ENCODE data around the gene TAB2.

Gene TAB2

DNA sequence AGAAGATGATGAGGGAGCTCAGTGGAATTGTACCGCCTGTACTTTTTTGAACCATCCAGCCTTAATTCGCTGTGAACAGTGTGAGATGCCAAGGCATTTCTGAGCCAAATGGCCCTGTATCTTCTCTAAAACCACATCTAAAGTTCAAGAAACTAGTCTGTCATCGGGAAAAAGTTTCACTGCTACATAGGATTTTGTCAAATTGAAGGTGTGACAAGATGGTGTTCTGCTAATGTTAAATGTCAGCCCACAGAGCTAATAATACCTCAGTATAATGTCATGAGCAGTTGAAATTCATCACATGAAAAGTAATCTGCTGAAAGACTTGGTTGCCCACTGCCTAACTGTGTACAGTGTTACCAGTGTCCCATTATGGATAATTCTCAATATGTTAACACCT, 92.1 kb downstream of the TAB2 start:
- no peak for DNase-seq (ENCODE audit: low read depth in 3 of 3, low spot score in 1 of 3)

DNA sequence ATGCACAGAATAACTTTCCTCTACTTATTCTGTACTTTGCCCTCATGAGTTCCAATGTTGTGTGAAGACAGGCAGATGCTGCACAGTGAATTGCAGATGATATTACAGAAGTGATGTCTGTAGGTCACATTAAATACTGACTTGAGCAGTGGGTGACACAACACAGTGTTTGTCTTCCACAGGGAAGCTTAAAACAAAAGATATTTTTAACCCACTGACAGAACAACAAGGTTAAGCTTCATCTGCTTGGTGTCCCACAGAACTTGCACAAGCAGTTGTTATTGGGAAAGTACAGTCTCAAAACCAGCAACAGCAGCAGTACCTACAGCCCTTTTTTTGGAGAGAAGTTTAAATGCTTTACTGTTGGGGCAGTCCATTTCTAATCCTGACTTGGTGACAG, 93.0 kb downstream of the TAB2 start:
- DNase-seq (ENCODE audit: low read depth in 3 of 3, low spot score in 1 of 3): no peak

DNA sequence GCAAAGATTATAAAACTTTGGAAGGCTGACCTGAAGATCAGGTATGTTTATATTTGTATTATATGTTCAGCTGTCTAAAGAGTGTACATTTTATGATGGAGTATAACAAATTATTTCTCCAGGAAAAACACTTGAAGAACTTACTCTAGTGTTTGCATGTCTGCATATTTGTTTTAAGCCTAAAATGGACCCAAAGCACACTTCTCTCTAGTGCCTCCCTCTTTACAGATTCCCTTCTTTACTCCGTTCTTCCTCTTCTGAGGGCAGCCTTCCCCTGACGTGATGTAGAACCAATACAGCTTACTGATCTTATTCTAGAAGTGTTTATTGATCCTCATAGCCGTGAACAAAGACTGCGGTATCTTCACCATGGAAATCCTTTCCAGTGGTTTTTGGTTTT, 96.5 kb downstream of the TAB2 start:
- no peak for DNase-seq (ENCODE audit: low read depth in 3 of 3, low spot score in 1 of 3)

DNA sequence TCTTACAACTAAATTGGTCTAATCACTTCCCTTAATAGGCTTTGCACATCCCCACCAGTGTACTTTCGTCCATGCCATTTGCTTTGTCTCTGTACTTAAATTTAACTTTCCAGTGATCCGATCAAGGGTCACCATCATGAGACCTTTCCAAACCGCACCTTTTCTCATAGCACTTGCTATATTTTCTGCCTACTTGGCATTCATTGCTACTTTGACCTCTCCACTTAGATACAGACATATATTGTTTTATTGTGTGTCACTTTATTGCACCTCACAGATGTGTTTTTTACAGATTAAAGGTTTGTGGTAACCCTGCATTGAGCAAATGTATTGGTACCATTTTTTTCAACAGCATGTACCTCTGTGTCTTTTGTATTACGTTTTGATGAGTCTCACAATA, 97.3 kb downstream of the TAB2 start:
- DNase-seq (ENCODE audit: low read depth in 3 of 3, low spot score in 1 of 3): no peak

DNA sequence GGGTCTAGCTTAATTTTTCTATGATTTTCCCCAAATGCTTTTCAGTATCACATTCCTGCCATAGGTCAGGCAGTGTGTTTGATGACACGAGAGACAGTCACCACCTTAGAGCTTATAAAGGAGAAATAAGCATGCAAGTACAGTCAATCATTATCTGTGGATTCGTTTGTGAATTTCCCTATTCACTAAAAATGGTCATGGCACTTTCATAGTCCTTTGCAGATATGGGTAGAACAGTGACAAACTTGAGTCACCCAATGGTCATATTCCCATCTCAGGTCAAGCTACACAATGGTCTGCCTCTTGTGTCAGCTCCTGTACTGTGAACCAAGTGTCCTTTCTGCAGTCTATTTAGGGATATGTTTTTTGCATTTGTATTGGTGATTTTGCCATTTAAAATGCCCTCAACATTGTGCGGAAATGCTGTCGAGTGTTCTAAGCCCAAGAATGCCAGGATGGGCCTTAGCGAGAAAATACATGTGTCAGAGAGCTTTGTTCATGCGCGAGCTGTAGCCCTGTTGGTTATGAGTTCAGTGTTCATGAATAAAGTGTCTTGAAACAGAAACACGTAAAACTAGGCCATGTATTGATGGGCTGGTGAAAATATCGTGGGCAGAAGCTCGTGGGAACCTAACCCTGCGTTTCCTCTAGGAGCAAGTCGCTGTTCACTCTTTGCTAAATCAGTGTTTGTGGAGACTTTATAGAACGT, 102.3 kb downstream of the TAB2 start:
- no peak for DNase-seq (ENCODE audit: low read depth in 3 of 3, low spot score in 1 of 3)

DNA sequence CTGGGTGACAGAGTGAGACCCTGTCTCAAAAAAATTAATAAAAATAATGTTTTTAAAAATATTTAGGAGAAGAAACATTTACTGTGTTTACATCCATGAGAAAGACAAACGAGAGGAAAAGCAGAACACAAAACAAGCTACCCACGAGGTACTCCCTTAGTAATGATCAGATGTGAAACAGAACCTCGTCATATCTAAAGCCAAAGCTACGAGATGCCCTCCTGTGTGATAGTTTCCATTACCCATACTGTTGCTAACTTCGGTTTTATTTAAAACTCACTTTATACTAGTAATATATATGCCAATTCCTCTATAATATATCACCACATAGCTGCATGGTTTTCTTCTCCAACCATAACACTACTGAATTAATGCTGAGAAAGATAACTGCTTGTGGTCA, 103.6 kb downstream of the TAB2 start:
- no peak for DNase-seq (ENCODE audit: low read depth in 3 of 3, low spot score in 1 of 3)

DNA sequence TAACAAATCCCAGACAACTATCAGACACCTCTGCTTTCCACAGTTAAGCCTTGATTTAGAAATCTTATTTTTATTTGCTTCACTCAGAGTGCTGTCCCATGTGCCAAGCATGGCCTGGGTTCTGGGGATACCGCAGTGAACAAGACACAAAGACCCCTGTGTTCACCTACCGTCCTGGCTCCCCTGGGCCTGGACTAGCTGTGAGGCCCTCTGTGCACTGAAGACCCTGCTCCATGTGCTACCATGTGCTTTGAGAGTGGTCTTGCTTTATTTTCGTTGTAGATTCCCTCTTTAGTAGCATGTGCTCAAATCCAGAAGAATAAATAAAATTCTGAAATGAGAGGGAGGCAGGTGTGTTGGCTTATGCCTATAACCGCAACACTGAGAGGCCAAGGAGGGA, 105.1 kb downstream of the TAB2 start:
- DNase-seq (ENCODE audit: low read depth in 3 of 3, low spot score in 1 of 3): no peak

DNA sequence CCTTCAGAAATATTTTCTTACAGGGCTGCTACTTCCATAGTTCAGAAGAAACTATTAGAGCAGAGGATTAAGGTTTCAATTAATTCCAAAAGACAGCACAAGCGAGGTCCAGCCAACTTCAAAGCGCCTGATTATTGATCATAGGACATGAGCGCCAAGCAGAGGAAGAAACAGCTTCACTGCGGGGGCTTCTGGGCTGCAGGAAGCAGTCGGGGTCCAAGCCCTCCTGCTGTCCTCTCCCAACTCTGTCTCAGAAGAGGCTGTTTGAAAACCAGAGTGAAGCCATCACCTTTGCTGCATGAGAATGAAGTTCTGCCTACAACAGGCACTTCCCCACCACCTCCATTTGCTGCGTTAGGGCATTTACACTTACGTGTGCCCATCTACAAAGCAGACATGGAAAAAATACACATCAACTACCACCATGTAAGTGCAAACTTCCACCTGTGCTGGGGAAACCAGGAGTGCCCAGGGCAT, 106.5 kb downstream of the TAB2 start:
- no peak for DNase-seq (ENCODE audit: low read depth in 3 of 3, low spot score in 1 of 3)

DNA sequence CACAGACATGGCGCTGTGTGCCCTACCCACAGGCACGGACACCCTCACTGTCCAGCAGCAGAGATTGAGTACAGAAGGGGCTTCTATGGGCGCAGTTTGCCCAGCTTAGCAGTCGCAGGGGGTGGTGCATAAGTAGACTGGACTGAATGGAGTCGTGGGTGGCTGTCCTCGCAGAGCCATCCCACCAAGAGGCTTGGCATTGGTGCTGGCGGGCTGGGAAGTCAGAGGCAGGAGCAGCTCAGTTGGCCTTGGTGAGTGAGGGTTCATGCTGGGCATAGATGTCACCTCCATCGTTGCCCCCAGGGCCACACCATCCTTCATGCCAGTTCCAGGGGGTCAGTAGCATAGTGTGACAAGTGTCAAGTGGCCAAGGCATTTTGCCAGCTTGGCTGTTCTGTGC, 107.7 kb downstream of the TAB2 start:
- DNase-seq (ENCODE audit: low read depth in 3 of 3, low spot score in 1 of 3): no peak

DNA sequence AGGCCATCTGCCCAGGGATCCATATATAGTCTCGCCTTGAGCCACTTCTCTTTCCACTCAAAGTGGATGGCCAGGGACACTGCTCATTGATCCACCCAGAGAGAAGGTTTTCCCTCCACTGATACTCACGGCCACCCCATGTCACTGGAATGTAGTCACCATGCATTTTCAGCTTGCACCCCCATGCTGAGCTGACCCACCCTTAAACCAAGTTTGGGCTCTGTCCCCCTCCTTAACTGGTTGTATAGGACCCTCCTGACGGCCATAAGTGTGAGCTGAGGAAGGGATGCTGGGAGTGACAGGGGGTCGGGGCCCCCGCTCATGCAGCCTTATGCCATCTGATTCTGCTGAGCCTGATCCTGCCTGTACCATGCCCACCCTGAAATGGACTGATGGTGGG, 108.2 kb downstream of the TAB2 start:
- DNase-seq (ENCODE audit: low read depth in 3 of 3, low spot score in 1 of 3): no peak

DNA sequence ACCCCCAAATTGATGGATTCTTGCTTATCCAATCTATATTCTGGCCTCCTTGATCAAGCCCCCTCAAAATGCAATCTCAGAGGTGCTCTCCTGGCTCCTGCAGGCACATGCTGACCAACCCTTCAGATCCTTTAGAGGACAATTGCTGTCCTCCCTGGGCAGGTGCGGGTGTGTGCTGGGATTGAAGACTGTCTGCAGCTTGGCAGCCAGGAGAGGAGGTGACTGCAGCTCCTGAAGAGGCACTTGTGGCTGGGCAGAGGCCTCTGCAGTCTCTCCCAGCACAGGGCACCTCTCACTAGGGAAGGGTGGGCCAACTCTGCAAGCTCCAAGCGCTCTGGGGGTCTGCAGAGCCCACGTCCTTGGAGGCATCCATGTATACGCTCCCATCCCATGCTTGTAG, 111.1 kb downstream of the TAB2 start:
- no peak for DNase-seq (ENCODE audit: low read depth in 3 of 3, low spot score in 1 of 3)

DNA sequence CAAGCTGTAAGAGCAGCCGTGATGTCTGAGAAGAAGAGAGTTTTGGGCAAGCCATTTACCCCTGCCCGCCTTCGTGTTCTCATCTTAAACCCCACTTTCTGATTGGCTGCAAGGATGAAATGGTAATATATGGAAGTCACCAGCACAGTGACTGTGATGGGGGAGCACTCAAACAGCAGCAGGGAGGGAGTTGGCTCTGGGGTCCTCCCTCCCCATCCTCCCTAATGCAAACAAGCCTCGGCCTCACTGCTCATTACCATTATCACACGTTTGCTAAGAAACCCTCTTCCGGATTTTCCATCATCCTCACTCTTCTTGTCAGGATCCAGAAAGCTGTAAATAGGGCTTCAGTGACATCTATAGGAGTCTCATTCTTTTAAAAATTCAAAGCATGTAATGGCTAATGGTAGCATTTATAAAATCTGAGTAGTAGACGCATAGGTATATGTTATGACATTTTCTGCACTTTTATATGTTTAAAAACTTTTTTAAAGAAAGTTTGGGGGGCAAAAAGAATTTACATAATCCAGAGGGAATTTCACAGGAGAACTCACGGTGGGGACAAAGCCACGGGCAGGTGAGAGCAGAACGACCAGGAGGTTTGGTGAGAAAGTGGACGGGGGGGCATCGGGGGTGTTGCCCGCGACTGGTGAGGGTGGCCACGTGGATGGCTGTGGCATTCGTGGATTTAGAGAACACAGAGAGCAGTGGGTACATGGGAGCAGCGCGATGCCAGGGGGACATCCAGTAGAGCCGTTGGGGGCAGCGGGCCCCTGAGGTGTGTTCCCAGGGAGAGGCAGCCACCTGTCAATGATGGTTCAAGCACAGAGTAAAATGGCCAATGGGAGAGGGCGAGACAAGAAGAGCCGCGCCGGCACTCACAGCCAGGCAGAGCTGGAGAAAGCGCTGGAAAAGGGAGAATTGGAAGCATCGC, 112.2 kb downstream of the TAB2 start:
- DNase-seq (ENCODE audit: low read depth in 3 of 3, low spot score in 1 of 3): no peak

DNA sequence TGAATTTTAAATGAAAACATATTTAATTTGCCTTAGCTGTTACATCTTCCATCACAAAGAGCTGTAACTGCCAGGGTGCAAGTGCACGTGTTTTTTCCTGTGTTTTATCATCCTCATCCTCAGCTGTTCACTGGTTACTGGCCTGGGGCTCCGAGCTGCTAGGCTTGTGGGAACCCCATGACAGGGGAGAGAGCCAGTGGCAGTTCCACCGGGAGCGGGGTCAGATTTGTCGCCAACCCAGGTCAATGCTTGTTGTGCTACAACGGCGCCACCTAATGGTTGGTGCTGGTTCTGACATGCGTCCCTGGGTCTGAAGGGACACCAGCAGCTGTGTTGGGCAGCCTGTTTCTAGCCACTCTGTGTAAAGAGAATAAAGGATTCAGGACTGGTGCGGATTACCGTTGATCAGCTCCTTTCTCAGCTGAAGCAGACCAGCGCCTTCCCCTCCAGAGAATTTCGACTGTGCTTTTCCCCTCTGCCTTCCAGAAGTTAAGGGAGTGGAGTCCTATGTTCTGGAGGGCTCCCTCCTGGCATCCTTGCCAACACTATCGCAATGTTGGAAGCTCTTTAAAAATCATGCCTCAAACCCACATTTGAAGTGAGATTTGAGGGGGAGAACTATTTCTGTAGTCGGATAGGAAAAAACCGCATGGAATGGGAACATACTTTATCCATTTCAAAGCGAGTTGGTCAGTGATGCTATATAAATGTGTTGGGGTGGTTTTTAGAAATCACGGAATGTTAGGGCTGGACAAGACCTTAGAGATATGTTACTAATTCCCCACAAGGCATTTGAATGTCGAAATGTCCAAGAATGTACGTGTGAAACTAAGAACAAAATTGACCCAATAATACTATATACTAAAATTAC, 114.6 kb downstream of the TAB2 start:
- DNase-seq (ENCODE audit: low read depth in 3 of 3, low spot score in 1 of 3): peak; percentile 74 to 89 (median 81)

DNA sequence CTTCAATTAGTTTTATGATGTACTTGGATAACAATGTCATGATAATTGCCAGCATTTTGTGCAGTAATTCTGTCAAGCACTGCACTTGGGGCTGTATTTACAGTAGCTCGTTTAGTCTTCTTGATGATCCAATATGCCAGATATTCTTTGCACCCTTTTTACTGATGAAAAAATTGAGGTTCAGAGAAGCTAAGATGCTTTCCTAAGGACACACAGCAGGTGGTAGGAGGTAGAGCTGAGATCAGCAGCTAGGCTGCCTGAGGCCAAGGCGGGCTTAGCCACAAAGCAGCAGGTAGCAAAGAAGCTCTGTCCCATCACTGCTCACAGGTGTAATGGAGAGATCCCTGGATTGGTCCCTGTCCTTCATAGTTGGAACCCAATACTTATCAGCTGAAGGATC, 115.9 kb downstream of the TAB2 start:
- no peak for DNase-seq (ENCODE audit: low read depth in 3 of 3, low spot score in 1 of 3)

DNA sequence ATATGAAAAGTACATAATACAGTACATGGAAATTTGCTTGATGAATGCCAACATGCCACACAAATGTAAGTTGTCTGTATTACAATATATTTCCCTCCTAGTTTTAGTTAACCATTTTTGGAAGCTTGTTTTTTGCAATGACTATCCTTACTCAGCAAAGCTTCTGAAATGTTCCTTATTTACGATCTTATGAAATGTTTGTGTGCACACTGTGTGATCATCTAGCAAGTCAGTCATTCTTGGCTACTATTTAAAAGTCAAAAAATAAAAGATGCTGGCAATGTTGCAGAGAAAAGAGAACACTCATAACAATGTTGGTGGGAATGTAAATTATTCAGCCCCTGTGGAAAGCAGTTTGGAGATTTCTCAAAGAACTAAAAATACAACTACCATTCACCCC, 116.4 kb downstream of the TAB2 start:
- no peak for DNase-seq (ENCODE audit: low read depth in 3 of 3, low spot score in 1 of 3)

DNA sequence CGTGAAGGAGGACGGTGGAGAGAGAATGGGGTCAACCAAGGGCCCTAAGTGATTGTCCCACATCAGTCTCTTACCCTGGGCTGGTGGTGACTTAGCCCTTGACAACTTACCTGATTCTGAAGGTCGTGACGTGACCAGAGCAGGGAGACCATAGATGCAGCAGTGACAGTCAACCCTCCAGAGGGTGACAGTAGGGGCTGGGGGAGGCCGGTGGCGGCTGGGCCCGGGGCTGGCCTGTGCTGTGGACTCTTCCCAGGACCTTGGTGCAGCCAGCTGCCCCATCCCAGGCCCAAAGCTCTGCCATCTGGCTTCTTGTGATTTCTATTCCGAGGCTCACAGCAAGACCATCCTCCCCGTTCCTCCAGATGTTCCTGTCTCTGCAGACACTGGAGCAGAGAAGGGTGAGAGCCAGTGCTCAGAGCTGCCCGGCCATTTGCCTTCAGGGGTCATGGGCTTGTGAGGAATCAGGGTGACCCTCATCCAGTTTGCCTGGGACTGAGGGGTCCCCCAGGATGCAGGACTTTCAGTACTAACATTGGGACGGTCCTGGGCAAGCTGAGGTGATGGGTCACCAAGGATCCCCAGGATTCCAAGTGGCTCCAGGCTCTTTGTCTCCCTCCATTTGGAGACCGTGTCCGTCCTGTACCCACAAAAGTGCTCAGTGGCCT, 118.5 kb downstream of the TAB2 start:
- no peak for DNase-seq (ENCODE audit: low read depth in 3 of 3, low spot score in 1 of 3)

DNA sequence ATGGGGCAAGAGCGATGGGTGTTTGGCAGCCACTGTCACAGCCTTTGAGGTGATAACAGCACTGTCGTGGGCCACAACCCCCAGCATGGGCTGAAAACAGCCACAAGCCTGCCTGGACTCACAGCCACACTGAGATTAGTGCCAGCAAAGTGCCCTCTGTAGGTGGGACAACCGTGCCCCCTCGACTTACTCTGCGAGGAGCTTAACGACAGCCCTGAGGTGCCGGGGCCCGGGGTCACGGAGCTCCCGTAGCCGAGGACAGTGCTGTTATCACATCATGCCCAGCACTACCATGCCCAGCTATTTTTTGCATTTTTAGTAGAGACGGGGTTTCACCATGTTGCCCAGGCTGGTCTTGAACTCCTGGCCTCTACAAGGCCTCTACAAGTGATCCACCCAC, 119.1 kb downstream of the TAB2 start:
- no peak for DNase-seq (ENCODE audit: low read depth in 3 of 3, low spot score in 1 of 3)

DNA sequence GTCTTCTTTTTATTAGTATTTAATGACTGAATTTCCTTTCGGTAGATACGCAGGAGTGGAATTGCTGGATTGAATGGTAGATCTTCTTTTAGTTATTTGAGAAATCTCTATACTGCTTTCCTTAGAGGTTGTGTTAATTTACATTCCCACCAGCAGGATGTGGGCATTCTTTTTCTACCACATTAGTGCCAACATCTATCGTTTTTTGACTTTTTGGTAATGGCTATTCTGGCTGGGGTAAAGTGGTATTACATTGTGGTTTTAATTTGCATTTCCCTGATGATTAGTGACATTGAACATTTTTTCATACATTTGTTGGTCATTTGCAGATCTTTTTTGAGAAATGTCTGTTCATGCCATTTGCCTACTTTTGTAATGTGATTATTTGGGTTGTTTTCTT, 119.7 kb downstream of the TAB2 start:
- DNase-seq (ENCODE audit: low read depth in 3 of 3, low spot score in 1 of 3): no peak

DNA sequence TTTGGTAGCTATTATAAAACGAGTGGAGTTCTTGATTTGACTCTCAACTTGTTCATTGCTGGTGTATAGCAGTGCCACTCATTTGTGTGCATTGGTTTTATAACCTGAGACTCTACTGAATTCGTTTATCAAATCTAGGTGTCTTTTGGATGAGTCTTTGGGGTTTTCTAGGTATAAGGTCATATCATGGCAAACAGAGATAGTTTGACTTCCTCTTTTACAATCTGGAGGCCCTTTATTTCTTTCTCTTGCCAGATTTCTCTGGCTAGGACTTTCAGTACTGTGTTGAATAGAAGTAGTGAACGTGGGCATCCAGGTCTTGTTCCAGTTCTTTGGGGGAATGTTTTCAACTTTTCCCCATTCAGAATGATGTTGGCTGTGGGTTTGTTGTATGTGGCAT, 121.3 kb downstream of the TAB2 start:
- no peak for DNase-seq (ENCODE audit: low read depth in 3 of 3, low spot score in 1 of 3)

DNA sequence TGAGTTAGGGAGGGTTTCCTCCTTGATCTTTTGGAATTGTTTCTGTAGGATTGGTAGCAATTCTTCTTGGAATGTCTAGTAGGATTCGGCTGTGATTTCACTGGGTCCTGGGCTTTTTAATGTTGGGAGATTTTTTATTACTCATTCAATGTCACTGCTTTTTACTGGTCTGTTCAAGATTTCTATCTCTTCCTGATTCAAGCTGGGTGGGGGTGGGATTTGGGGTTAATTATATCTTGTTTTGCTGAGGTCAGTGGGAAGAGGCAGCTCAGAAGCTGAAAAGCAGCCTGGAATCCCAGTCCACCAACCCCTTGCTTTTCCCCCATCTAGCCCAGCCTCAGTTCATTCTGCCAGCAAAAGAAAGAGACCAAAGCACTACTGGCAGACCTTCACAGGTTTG, 122.1 kb downstream of the TAB2 start:
- no peak for DNase-seq (ENCODE audit: low read depth in 3 of 3, low spot score in 1 of 3)

Measured in stimulated activated CD4-positive, alpha-beta T cell treated with anti-CD3 and anti-CD28 coated beads, TNF-alpha, amount 100 ng/mL, for 1 hour (primary cell).